Lower lobe of right lung (tissue), 2 donors: Measurements from ENCODE around the gene CAPN15. TPM values are rescaled to one million over a fixed set of nuclear protein-coding genes. Genes with fewer than 3 reads are reported as not detected.

ENCODE experiments used
- ATAC-seq, 2 donors: fragments of 200-7000 bp; cut with Tn5 transposase; one replicate each; pipeline ENCODE4 v1.9.1; 2020 to 2022; ENCODE audit warnings: mild to moderate bottlenecking in 2 of 2, moderate library complexity in 2 of 2
- DNase-seq: peaks from one replicate; pipeline ENCODE4 v3.0.0-alpha.2; 2020
- H3K27ac ChIP-seq: fragments of 200-600 bp; one replicate; pipeline ENCODE4 v1.8.0; 2022
- H3K27me3 ChIP-seq: fragments of 200-600 bp; one replicate; pipeline ENCODE4 v1.8.0; 2022; ENCODE audit warnings: low read depth
- H3K36me3 ChIP-seq: fragments of 200-600 bp; one replicate; pipeline ENCODE4 v1.8.0; 2022; ENCODE audit warnings: mild to moderate bottlenecking
- H3K4me1 ChIP-seq: fragments of 200-600 bp; one replicate; pipeline ENCODE4 v1.8.0; 2022
- H3K4me3 ChIP-seq: fragments of 200-600 bp; one replicate; pipeline ENCODE4 v1.8.0; 2022; ENCODE audit warnings: mild to moderate bottlenecking
- H3K9me3 ChIP-seq: fragments of 200-600 bp; one replicate; pipeline ENCODE4 v1.8.0; 2022
- CTCF ChIP-seq: fragments of 200-600 bp; IDR thresholded peaks from one replicate; pipeline ENCODE4 v1.8.0; 2022; ENCODE audit warnings: antibody characterized with exemption, mild to moderate bottlenecking
- intact Hi-C: fragments of 100-400 bp; cut with DNase I; formaldehyde crosslinking; loops from one replicate; pipeline ENCODE4 v1.11.0; 2022
- total RNA-seq: library from RNA; stranded (reverse); fragmentation: NEBNext Ultra II Directional; extraction: Animal tissue kit (Norgen Biotek cat#: 25700); gene quantifications from one replicate; pipeline ENCODE4 v1.2.1, GENCODE V29; 2021
- donor health status: DM: no; HTN: yes; CAD: no; lungs with severe emphysema.

CAPN15 gene
- total RNA-seq, 1 donor from 2014 or later = 44.3 TPM

DNA sequence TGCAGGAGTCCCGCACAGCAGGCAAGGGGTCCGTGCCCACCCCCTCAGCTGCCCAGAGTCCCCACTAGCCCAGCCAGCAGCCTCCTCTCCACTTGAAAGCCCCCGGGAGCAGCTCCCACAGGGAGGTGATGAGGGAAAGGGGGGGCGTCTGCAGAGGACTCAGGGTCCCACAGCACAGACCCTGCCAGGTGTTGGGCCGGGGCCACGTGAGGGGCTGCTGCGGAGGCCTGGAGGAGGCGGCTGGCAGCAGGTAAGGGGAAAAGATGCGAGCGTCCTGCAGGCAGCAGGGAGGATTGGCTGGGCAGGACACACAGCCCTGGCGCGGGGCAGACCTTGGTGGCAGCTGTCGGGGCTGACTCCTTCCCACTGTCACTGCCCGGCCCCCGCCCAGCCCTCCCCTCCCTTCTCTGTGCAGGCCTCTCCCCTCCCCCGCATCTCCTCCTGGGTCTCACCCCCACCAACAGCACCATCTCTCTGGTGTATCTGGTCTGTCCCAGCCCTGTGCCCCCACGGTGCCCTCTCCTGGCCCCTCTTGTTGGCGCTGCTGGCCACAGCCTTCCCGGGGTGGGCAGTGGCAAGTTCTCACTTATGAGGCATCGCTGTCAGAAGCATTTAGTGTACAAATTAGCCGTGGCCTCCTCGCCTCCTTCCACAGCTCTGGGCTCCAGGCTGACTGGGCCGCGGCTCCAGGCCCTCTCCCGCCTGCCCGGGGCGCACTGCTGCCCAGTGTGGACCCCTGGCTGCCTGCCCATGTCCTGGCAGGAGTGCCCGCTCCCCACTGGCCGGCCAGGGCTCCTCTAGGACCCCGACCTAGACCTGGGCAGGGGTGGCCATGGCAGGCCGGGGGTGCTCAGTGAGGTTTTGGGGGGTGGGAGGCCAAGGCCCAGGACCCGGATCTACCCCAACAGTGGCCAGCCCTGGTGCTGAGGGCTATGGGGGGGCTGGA, 28.3 kb downstream of the CAPN15 start:
- peaks cover 28% of the 10 kb centered on the region for H3K27me3 ChIP-seq
- H3K4me3 ChIP-seq = no peak overlapping the region
- peaks cover 23% of the 10 kb centered on the region for H3K36me3 ChIP-seq
- ATAC-seq = no peak
- no peak for TF ChIP-seq CTCF
- no peak for DNase-seq
- intact Hi-C loops = no loop called here
- no peaks in the 10 kb centered on the region for H3K4me1 ChIP-seq
- H3K9me3 ChIP-seq = no peaks in the 10 kb centered on the region
- H3K27ac ChIP-seq = no peak overlapping the region

GRCh38 chr16:556474-557173, 29.1 kb downstream of the CAPN15 start:
- intact Hi-C loops = no loop called here

GRCh38 chr16:557463-558297, 30.2 kb downstream of the CAPN15 start:
- Histone ChIP-seq H3K4me1 (no peaks in the 10 kb centered on the region), H3K27me3 (peaks cover 42% of the 10 kb centered on the region), H3K36me3 (peaks cover 8% of the 10 kb centered on the region), H3K4me3 (no peak overlapping the region), H3K27ac (no peak overlapping the region), H3K9me3 (no peaks in the 10 kb centered on the region)
- ATAC-seq = no peak
- no peak for DNase-seq
- intact Hi-C loops = no loop called here
- TF ChIP-seq CTCF = no peak

More at GRCh38 chr16:556474-557173, 29.1 kb downstream of the CAPN15 start:
- Histone ChIP-seq H3K27me3 (peaks cover 36% of the 10 kb centered on the region), H3K4me3 (no peak overlapping the region), H3K9me3 (no peaks in the 10 kb centered on the region), H3K27ac (no peak overlapping the region), H3K36me3 (peaks cover 19% of the 10 kb centered on the region), H3K4me1 (no peaks in the 10 kb centered on the region)
- ATAC-seq (no peak), DNase-seq (no peak)
- no peak for TF ChIP-seq CTCF

DNA sequence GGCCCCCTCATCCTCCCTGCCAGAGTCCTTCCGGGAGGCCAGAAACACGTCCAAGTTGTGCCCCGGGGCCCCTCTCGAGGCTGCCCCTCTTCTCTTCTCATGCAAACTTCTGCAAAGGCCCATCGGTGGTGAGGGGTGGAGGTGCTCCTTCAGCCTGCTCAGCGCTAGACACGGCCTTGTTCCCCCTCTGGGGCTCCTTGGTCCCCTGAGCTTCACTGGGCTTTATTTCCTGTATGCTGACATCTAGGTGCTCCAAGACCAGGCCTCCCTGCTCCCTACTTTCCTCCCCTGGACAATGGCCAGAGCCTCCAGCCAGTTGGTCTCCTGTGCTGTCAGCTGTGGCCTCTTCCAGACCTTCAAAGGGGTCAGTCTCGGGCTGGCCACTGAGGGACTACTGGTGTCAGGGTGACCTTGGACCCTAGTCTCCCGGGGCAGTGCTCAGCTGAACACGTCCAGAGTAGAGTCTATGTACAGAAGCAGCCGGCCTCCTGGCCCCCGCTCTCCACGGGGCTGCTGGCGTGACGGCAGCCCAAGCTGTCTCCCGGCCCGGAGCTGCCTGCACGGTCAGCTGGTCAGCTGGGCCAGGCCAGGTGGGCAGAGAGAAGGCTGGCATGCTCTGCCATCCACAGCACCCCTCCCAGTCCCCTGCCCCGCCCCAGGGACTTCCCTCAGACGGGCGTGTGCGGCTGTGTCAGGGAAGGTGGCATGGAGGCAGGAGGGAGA, 30.9 kb downstream of the CAPN15 start:
- Histone ChIP-seq H3K27me3 (peaks cover 47% of the 10 kb centered on the region), H3K36me3 (peaks cover 4% of the 10 kb centered on the region), H3K27ac (no peak overlapping the region), H3K9me3 (no peaks in the 10 kb centered on the region), H3K4me1 (no peaks in the 10 kb centered on the region), H3K4me3 (no peak overlapping the region)
- intact Hi-C loops = no loop called here
- TF ChIP-seq CTCF = no peak
- DNase-seq (no peak), ATAC-seq (no peak)

- TF ChIP-seq CTCF = no peak
- Histone ChIP-seq H3K36me3 (no peaks in the 10 kb centered on the region), H3K4me1 (no peaks in the 10 kb centered on the region), H3K9me3 (no peaks in the 10 kb centered on the region), H3K27me3 (peaks cover 47% of the 10 kb centered on the region), H3K4me3 (no peak overlapping the region), H3K27ac (no peak overlapping the region)
- DNase-seq = no peak
- intact Hi-C loops = no loop called here
- ATAC-seq = no peak
Measured at GRCh38 chr16:559021-559380, 31.5 kb downstream of the CAPN15 start.
